Esophagus squamous epithelium (tissue), 5 donors: ENCODE data around the gene WFS1. TPM values are rescaled to one million over a fixed set of nuclear protein-coding genes. Genes with fewer than 3 reads are reported as not detected.

Source experiments
- DNase-seq: peaks from one replicate; lab custom pipeline; 2025; lab: John Stamatoyannopoulos, UW
- H3K27ac ChIP-seq, 4 donors: fragments of 200-600 bp; sonication (generic); one replicate each; pipeline ENCODE4 v1.5.1; 2016 to 2019; ENCODE audit warnings: mild to moderate bottlenecking in 1 of 4
- H3K27me3 ChIP-seq, 4 donors: fragments of 200-600 bp; sonication (generic); 1 replicate in 3 of 4; 2 replicates in 1 of 4; pipeline versions ENCODE4 v1.5.1 to v1.6.0; 2017 to 2021; ENCODE audit warnings: antibody characterized with exemption in 1 of 4
- H3K36me3 ChIP-seq, 3 donors: fragments of 200-600 bp; sonication (generic); one replicate each; pipeline ENCODE4 v1.5.1; 2016 to 2019
- H3K4me1 ChIP-seq, 3 donors: fragments of 200-600 bp; sonication (generic); one replicate each; pipeline ENCODE4 v1.5.1; 2017 to 2019
- H3K4me3 ChIP-seq, 4 donors: fragments of 200-600 bp; sonication (generic); 1 replicate in 3 of 4; 2 replicates in 1 of 4; pipeline ENCODE4 v1.5.1; 2016 to 2019; ENCODE audit warnings: mild to moderate bottlenecking in 2 of 4, moderate library complexity in 1 of 4
- H3K9me3 ChIP-seq, 3 donors: fragments of 200-600 bp; sonication (generic); one replicate each; pipeline ENCODE4 v1.5.1; 2016 to 2019
- POLR2A ChIP-seq, 4 donors: fragments of 450-650 bp; IDR thresholded peaks; one replicate each; pipeline ENCODE4 v1.6.1; 2017; ENCODE audit warnings: antibody characterized with exemption in 4 of 4, mild to moderate bottlenecking in 4 of 4, moderate library complexity in 3 of 4
- WGBS, 2 donors: methylation state at CpG; one replicate each; pipeline ENCODE4 v1.1.5; 2018; 5-methylcytosine and 5-hydroxymethylcytosine counted together
- intact Hi-C: fragments of 100-400 bp; cut with DNase I; formaldehyde crosslinking; loops from one replicate; pipeline ENCODE4 v1.15.0; 2022
- total RNA-seq, 4 donors: library from RNA; depleted of rRNA; stranded (reverse); fragments of >200 nt; gene quantifications; one replicate each; pipeline ENCODE4 v1.1.0, GENCODE V29; 2016
- TF ChIP-seq, protein P1 (sequence below), 6 experiments: fragments of 450-650 bp in 4 of 6; fragments of 200-600 bp in 2 of 6; sonication (generic) in 2 of 6; IDR thresholded peaks; one replicate each; pipeline ENCODE4 v1.5.1; 2016 to 2019; ENCODE audit warnings: antibody characterized with exemption in 6 of 6, mild to moderate bottlenecking in 4 of 6, moderate library complexity in 4 of 6
- donor health status: DM: yes; HTN: yes; CAD: no.

The WFS1 gene
- total RNA-seq, 4 donors from 2014 or later, result 6.5 to 20.4 (median 9.6) TPM

DNA sequence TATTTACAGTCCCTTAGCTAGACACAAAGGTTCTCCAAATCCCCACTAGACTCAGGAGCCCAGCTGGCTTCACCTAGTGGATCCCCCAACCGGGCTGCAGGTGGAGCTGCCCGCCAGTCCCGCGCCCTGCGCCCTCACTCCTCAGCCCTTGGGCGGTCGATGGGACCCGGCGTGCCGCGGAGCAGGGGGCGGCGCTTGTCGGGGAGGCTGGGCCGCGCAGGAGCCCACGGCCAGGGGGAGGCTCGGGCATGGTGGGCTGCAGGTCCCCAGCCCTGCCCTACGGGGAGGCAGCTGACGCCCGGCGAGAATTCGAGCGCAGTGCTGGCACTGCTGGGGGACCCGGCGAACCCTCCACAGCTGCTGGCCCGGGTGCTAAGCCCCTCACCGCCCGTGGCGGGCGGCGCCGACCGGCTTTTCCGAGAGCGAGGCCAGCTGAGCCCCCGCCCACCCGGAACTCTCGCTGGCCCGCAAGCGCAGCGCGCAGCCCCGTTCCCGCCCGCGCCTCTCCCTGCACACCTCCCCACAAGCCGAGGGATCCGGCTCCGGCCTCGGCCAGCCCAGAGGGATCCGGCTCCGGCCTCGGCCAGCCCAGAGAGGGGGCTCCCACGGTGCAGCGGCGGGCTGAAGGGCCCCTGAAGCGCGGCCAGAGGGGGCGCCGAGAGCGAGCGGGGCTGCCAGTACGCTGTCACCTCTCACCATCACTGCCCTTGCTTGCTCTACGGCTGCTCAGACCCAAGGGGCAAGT, 39.4 kb downstream of the WFS1 start:
- intact Hi-C loops, result no loop called here
- DNase-seq, result no peak
- Histone ChIP-seq H3K27me3 (peaks cover 0 to 51% (median 0%) of the 10 kb centered on the region in 4 donors), H3K27ac (peak overlapping the region in 2 of 4 donors; percentile 9 to 44), H3K36me3 (peaks cover 0 to under 1% (median 0%) of the 10 kb centered on the region in 3 donors), H3K9me3 (no peaks in the 10 kb centered on the region), H3K4me3 (peak overlapping the region; percentile 7 to 69 (median 40)), H3K4me1 (peaks cover 8 to 28% (median 9%) of the 10 kb centered on the region in 3 donors)
- TF ChIP-seq, protein P1, sequence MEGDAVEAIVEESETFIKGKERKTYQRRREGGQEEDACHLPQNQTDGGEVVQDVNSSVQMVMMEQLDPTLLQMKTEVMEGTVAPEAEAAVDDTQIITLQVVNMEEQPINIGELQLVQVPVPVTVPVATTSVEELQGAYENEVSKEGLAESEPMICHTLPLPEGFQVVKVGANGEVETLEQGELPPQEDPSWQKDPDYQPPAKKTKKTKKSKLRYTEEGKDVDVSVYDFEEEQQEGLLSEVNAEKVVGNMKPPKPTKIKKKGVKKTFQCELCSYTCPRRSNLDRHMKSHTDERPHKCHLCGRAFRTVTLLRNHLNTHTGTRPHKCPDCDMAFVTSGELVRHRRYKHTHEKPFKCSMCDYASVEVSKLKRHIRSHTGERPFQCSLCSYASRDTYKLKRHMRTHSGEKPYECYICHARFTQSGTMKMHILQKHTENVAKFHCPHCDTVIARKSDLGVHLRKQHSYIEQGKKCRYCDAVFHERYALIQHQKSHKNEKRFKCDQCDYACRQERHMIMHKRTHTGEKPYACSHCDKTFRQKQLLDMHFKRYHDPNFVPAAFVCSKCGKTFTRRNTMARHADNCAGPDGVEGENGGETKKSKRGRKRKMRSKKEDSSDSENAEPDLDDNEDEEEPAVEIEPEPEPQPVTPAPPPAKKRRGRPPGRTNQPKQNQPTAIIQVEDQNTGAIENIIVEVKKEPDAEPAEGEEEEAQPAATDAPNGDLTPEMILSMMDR (IDR thresholded peaks at IDR 0.05), result peak in 1 of 6 experiments; percentile 11
- no peak for TF ChIP-seq POLR2A (IDR thresholded peaks at IDR 0.05)
- WGBS, 2 donors, result 7 to 10% methylated on average over 4 to 5 of the region's 65 CpGs

DNA sequence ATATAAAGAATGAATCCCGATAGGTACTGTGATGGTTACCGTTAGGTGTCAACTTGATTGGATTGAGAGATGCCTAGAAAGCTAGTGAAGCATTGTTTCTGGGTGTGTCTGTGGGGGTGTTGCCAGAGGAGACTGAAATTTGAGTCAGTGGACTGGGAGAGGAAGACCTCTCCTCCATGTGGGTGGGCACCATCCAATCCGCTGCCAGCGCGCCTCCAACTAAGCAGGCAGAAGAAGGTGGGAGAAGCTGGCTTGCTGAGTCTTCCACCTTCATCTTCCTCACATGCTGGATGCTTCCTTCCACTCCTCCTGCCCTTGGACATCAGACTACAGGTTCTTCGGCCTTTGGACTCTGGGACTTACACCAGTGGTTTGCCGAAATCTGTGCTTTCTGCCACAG, 40.1 kb downstream of the WFS1 start:
- intact Hi-C loops, result no loop called here
- H3K4me1 ChIP-seq, result peaks cover 8 to 35% (median 9%) of the 10 kb centered on the region in 3 donors

DNA sequence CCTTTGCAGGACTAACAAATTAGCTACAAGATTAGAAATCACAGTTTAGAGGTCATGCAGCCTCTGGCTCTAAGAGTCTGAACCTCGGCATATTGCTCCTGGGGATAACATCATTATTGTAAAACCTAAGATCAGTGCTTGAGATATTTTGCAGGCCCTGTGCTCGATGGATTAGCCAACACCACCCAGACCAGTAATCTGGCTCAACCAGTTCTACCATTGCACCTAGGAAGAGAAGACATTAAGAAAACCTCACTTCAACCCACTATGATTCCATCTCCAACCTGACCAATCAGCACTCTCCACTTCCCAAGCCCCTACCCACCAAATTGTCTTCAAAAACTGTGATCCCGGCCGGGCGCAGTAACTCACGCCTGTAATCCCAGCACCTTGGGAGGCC, 43.6 kb downstream of the WFS1 start:
- 62 to 72% methylated on average over 4 to 5 of the region's 6 CpGs for WGBS, 2 donors
- intact Hi-C loops, result no loop called here
- DNase-seq, result no peak
- no peak for TF ChIP-seq POLR2A (IDR thresholded peaks at IDR 0.05)
- TF ChIP-seq, protein P1 (IDR thresholded peaks at IDR 0.05), result no peak
- H3K4me1 ChIP-seq, result peaks cover 8 to 42% (median 9%) of the 10 kb centered on the region in 3 donors
- H3K4me3 ChIP-seq, result no peak overlapping the region
- H3K27ac ChIP-seq, result peak overlapping the region in 1 of 4 donors; percentile 36
- H3K27me3 ChIP-seq, result peaks cover 0 to 29% (median 0%) of the 10 kb centered on the region in 4 donors
- H3K9me3 ChIP-seq, result no peaks in the 10 kb centered on the region
- H3K36me3 ChIP-seq, result peaks cover 0 to 12% (median 0%) of the 10 kb centered on the region in 3 donors

More for the DNA sequence above, 40.1 kb downstream of the WFS1 start:
- H3K36me3 ChIP-seq, result no peaks in the 10 kb centered on the region
- H3K27me3 ChIP-seq, result peaks cover 0 to 51% (median 0%) of the 10 kb centered on the region in 4 donors
- TF ChIP-seq POLR2A (IDR thresholded peaks at IDR 0.05), result no peak
- TF ChIP-seq, protein P1 (IDR thresholded peaks at IDR 0.05), result no peak
- peak overlapping the region in 3 of 4 donors; percentile 33 to 69 (median 48) for H3K4me3 ChIP-seq
- H3K9me3 ChIP-seq, result no peaks in the 10 kb centered on the region
- no peak for DNase-seq
- WGBS, 2 donors, result 77 to 94% methylated on average over 5 to 7 of the region's 7 CpGs
- no peak overlapping the region for H3K27ac ChIP-seq

DNA sequence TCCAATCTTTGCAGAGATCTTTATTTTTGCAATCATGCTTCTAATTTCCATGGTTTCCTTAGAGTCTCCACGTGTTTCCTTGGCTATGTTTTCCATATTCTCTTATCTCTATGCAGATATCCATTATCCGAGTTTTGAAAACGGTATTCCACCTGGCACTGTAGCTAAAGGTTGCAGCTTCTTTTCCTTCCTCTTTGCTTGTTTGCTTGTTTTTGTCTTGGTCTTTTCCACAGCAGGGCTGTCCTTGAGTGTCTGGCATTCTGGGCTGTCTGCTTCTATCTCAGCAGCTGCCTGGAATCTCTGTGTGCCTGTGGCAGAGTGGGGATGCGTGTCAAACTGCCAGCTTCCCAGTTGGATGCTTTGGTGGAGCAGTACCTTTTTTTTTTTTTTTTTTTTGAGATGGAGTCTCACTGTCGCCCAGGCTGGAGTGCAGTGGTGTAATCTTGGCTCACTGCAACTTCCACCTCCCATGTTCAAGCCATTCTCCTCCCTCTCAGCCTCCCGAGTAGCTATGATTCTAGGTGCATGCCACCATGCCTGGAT, 46.9 kb downstream of the WFS1 start:
- H3K27me3 ChIP-seq, result no peaks in the 10 kb centered on the region

More for the DNA sequence above, 46.9 kb downstream of the WFS1 start:
- Histone ChIP-seq H3K4me1 (peaks cover 0 to 30% (median 0%) of the 10 kb centered on the region in 3 donors), H3K9me3 (no peaks in the 10 kb centered on the region), H3K36me3 (peaks cover 0 to 34% (median 0%) of the 10 kb centered on the region in 3 donors), H3K27ac (no peak overlapping the region), H3K4me3 (no peak overlapping the region)
- TF ChIP-seq POLR2A (IDR thresholded peaks at IDR 0.05), result no peak
- TF ChIP-seq, protein P1 (IDR thresholded peaks at IDR 0.05), result no peak
- intact Hi-C loops, result no loop called here
- no peak for DNase-seq
- WGBS, 2 donors, result 69 to 73% methylated on average over 5 to 6 of the region's 6 CpGs
